GM19397 (cell line): ENCODE results near the gene PDE11A.

Source experiments
- ATAC-seq: cut with Tn5 transposase; IDR thresholded peaks from one replicate; pipeline ENCODE4 v1.9.1; 2021; ENCODE audit warnings: mild to moderate bottlenecking, moderate library complexity; ENCODE audit not compliant: unreplicated experiment

The PDE11A gene

DNA sequence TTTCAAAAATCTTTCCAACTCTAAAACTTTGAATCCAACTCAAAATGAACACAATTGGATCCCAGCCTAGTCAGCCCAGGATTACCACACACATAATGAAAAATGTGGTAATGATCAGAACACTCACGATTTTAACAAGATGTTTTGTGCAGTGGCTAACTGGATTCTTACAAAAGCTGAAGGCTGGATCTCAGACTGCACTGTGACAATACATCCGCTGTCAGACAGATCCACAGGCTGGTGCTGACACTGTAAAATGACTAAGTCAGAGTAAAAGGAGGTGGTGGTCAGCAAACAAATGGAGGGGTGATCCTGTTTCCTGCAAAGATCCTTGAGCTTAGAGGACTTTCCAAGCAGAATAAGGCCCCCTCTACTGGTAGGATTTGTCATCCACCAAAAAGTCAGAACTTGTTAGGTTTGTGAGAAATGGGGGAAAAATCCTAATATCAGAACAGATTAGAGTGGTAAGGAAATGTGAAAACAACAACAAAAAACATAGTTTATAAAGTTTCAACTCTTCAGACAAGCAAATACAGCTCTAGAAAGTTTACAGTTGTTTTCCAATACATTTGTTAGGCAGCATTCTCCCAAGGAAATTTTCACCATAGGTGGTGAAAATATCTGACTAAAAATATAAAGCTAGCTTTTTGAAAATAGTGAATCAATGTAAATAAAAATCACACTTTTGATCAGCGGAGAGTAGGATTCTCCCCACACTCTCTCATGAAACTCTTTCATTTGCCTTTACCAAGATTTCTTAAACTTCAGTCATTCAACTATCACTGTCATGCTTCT, 468.1 kb downstream of the PDE11A start:
- ATAC-seq: no peak

DNA sequence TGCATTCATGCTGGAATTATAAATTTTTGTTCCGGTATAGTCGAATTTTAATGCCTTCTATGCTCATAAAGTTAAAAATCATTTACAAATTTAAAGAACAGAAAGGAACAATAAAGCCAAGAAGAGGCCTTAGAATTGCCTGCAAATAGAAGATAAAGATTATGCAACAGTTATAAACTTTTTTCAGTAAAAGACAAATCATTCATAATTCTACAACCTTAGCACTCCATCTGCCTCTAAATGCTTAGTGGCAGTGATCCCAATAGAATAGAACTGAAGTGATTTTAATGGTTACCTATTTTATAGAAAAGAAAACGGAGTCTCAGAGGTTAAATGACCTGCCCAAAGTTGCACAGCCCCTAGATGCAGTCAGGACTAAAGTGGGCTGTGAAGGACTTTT, 468.8 kb downstream of the PDE11A start:
- ATAC-seq: no peak

DNA sequence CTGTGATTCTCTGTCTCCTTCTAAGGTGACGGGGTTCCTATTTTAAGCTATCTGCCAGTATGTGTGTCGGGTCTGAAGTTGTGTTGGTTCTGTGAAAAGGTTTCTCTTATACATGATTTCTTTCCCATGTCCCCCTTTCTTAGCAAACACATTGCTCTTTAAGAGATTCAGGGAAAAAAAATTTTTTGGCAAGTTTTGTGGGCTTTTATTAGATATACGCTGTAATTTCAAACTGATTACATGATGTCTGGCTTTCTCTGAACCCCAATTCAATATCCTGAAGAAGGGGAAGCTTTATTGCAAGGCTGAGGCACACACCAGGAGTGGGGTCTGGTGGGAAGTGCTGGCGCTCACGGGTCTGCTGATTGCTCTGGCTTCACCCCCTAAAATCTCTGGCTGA, 469.4 kb downstream of the PDE11A start:
- ATAC-seq: no peak

DNA sequence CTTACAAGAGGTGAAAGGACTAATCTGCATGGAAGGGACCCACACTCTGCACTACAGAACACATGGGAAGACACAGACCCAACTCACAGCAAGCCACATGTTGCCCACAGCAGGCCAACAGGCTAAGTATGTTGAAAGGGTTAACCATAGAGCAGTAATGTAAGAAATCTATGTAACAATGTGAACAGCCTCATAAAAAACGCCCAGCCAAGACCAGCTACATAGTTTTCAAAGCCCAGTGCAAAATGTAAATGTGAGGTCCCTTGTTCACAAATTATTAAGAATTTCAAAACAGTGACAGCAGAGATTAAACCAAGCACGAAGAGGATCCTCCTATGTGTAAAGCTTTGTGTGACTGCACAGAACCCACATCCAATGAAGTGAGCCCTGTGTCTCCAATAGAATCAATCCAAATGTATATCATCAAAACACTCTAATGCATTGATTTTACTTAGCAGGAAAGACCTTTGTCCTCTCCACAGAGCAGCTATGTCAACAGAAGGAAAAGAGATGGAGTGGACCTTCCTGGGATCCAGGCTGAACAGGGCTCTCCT, 469.9 kb downstream of the PDE11A start:
- no peak for ATAC-seq

DNA sequence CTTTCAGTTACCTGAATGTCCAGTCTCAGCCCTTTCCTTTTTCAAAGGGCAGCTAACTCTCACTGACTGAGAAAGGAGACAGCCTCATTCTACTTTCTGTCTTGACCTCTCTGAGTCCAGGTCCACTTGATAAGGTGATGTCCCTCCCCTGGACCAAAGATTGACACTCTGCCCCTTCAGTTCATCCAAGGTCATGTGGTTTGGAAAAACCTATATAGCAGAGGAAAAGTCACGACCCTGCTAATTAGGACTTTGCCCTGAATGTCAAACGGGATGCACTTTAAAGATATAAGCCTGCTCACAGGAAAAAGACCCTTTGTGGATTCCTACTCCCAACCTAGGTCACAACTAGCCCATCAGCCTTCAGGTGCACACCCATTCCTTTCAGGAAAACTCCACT, 471.7 kb downstream of the PDE11A start:
- no peak for ATAC-seq

DNA sequence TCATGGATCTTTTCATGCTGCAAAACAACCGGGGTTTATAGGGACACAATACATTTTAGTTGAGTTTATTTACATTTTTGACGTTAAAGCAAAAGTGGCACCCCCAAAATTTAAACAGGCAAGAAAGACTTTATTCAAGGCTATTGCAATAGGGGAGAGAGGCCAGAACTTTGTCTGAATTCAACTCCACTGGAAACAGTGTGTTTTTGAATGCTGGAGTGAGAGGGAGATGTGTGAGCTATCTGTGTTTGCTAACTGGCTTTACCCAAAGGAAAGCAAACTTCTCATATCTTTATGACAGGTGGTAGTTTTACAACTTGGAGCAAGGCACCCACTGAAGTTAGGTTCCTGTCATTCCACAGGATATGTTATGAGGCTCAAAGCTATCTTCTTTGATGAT, 472.6 kb downstream of the PDE11A start:
- ATAC-seq: no peak

DNA sequence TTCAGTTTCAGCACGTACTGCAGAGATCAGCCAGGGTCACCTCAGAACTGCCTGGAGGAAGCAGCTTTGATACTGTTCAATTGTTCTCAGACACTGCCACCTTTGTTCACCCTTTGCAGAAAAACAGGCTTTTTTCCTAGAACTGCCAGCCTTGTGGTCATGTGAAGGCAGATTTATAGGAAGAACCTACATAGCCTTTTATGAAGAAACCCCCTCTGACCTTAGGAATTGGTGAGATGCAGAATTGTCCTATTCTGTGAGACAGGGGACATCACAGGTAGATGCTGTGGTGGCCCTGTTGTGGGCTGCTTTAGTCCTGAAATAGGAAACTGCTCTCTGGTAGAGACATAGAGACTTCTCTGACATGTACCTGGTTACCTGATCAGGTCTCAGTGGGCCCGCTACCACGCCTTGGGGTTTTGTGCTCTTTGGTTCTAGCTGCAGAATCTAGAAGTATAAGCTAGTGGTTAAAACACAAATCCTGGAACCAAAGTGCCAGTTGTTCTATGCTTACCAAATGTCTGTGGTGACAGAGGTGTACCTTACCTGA, 473.4 kb downstream of the PDE11A start:
- ATAC-seq: no peak

DNA sequence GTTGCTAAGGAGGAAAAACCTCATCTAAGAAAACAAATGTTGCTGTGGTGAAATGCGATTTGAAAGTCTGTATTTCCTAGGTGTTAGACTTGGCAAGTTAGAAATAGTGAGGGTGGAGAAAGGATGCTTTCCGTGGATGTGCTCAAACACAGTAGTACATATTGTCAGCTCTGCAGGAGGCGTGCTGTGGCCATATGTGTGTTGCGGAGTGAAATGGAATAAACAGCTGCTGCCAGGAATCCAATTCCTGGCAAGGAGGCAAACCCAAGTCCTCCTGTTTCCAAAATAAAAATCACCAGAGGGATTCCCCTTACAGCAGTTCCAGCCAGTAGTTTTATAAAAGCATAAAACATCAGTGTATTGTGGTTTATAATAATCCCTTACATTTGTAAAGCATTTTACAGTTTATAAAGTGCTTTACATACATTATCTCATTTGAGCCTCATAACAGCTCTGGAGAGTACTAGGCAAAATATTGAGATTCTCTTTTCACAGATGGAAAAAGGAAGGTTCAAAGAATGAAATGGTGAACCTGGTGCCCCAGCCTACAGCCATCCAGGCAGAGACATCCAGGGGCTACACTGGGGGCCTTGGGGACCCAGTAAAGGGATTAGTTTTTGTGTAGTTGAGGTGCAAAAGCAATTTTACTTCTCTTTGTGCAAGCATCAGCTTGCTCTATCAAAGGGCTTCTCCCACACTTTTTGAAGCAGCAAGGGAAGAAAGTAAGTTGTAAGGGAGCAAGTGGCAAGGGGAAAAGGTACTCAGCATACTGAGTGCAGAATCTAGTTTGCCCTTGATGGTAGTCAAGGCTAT, 474.0 kb downstream of the PDE11A start:
- no peak for ATAC-seq

DNA sequence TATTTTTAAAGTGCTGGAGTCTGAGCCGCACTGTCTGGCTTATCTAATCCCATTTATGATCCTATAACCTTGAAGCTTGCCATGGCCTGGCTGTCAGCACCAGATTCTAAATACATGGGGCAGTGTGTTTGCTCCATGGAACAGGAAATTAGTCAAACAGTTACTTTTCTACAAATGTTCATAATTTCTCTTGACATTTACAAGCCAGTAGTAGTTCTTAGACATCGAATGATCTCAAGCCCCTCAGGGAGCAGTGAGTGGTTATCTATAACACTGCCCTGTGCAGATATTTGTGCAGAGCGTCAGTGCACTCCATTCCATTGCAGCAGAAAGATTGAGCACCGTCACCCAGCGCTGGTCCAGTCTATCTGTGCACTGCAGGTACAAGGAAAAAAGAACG, 474.8 kb downstream of the PDE11A start:
- no peak for ATAC-seq

DNA sequence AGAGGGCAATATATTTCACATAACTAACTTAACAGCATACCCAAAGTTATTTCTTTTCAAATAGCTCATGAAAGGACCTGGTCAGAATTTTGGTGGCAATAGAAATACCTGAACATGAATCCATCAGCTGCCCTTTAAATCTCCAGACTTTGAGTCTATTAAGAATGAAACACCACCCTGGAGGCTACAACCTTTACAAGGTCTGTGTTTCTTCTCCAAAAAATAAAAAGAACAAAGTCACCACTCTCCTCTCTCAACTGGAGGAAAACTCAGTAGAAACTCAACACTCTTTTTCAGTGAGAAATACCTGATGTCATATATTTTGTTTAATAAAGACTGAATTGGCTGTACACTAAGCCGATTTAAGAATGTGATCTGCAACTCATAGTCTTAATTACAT, 475.7 kb downstream of the PDE11A start:
- ATAC-seq: no peak

DNA sequence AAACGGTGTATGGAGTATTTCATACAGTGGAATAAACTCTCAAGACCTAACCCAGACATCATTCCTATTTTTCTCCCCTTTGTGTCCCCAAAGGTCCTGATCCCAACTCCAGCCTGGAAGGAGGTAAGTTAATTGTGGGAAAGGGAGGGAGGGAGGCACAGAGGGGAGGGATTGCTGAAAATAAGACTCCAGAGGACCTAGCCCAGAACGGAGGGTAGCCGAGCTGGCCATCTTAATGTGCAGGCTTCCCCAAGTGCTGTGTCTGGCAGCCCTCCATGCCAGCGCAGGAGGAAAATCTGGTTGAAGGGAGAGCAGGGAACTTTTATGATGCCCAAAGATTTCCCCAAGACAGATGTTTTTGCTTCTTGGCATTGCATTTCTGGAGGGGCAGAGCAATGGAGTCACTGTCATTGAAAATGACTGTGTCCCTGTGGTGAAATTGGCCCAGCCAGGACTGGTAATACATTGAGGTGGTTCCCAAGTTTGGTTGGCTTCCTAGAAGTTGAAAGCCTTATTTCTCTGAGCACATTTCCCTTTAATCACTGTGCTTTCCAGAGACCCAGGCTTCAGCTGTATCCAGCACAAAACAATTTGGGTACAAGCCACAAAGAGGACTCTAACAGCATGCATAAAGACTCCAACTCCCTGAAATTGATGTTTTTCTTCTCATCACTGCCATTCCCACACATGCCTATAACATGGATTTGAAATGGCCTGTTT, 477.3 kb downstream of the PDE11A start:
- no peak for ATAC-seq

DNA sequence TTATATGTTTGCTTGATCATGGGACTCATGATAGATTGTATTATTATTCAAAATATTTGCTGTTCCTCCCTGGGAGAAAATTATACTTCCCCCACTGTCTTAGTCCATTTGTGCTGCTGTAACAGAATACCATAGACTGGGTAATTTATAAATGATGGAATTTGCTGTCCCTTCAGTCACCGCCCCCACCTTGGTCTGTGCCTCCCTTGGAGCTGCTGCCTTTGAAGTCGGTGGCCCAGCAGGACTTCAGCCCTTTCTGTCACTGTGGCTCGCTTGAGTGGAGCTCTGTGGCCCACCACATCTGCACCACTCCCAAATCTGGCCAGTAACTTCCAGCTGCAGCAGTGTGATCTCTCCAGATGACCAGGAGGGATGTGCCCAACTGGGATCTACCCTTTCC, 479.2 kb downstream of the PDE11A start:
- no peak for ATAC-seq

DNA sequence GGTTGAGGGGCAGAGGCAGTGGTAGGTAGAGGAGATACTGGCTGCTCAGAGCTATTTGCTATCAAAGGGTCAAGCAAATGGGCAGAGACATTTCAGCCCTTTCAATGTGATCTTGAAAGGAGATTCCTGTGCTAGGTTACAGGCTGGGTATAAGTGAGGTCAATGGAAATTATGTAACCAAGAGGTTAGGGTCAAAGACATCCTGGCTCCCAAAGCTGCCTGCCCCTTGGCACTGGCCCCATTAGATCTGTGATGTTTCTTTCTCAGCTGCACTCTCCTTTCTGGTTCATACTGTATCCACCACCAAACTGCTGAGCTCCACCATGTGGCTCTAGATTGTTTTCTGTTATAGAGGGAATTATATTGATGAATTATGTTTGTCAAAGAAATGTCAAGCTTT, 479.6 kb downstream of the PDE11A start:
- ATAC-seq: no peak

DNA sequence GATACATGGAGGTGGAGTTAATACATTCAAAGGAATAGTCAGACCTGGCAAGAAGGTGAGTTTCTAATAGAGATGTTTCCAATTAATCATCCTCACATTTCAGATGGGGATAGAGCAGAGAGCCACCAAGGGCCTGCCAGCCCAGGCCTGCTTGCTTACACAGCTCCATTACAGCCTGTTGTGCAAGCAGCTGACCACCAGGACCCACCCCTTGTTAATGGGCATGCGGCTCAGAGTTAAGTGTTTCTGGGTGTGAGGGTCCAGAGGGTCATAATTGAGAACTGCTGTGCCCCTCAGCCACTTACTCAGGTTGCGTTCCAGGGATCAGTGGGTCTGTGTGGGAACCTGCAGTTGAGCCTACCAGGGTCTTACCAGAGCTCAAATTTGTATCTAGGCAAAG, 480.2 kb downstream of the PDE11A start:
- ATAC-seq: no peak

DNA sequence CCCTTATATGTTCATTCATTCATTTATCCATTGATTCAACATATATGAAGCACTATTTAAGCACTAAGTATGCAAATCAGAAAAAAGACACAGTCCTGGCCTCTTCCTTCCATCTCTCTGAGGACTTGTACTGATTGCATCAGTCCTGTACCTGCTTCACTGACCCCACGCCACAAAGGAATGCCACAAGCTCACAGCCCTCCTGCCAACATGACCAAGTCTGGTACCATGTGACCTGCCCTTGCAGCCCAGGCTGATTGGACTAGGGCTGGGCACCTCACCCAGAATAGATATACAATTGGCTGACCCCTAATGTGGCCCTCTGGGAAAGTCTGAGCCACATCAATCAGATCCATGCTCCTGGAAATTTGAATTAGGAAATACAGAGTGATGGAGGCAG, 483.4 kb downstream of the PDE11A start:
- ATAC-seq: no peak

DNA sequence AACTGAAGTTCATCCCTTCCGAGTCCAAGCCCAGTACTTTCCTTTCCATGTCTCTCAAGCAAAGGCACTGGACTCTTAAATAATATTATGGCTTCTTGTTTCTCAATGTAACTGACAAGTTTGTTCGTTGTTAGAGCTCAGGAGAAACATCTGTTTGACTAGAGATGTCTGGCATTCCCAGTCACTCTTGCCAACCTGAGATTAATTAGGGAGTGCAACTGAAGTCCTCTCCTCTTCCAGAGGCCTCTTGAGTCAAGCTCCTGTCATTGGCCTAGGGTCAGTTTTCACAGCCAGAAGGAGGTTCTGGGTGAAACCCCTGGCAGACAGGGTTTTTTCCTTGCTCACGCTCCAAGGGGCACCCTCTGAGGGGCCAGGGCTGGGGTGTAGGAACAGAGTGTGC, 483.9 kb downstream of the PDE11A start:
- no peak for ATAC-seq

DNA sequence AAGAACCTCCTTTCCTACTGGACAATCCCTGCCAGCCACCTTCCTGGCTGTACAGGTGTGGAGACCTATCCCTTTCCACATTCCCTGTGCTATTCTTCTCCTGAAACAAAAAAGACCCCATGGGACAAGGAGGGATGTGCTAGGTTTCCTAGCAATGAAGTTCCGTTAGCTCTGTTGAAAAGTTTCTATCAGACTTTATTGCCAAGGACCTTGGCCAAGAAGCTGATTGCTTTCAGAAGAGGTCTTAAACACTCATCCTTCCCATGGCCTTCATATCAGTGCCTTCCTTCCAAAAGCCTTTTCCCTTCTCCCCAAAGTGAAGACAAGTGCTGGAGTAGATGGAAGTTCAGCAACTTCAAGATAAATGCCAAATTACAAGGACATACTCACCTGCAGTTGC, 485.2 kb downstream of the PDE11A start:
- no peak for ATAC-seq

DNA sequence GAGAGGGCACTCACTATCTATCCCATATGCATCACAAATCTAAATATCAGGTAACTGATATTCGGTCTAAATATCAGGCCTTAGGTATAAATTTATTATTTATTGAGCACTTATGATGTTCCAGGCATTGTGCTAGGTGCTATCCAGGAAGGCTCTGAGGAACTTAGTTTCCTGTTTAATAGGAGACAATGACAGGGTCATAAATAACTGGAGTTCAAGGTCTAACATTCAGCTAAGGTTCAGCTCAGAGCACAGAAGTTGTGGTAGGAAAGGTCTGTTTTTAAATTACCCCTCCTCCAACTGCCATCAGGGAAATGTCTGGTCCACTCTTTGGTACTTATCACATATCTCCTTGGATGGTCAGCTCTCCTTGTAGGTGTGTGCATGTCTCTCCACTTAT, 486.4 kb downstream of the PDE11A start:
- ATAC-seq: no peak

DNA sequence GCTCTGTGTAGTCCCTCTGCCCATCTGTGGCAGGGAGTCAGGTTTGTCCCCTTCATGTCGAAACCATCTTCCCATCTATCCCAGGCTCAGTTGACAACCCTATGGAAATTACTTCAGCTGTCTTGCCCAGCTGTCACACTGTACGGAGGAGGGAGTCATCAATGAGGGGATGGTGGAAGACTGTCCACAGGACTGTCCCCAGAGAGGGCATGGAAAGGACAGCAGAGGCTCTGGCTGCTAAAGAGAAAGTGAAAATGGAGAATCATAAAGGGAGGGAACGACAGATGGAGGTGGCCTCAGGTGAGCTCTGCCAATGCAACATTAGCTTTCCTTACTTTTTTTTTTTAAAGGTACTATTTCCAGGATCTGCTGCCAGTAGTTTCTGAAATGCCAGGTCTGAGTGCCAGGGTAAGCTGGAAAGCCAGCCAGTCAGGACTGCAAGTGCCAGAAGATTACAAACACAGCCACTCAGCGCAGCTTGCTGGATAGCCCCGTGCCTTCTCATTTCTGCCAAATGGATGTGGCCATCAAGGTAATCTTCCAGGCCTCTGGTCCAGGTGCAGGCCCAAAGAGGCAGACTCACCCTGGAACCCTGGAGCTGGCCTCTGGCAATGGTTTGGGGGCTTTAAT, 487.2 kb downstream of the PDE11A start:
- ATAC-seq: no peak

DNA sequence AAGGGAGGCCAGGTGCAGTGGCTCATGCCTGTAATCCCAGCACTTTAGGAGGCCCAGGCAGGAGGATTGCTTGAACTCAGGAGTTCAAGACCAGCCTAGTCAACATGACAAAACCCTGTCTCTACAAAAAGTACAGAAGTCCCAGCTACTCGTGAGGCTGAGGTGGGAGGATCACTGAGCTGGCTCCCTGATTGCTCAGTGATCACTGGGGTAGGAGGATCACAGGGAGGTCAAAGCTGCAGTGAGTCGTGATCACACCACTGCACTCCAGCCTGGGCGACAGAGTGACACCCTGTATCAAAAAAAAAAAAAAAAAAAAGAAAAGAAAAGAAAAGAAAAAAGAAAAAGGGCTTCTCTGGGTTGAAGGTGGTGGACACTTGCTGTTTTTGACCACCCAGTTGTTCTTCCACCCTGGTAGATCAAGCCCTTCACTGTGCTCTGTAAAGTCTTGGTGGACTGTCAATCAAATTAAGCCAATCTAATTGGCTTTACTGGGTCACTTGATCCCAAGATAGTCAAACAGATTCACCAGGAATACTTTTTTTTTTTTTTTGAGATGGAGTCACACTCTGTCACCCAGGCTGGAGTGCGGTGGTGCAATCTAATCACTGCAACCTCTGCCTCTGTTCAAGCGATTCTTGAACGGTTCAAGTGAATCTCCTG, 488.4 kb downstream of the PDE11A start:
- no peak for ATAC-seq
